H7 (cell line): ENCODE data around the gene AGAP4. TPM values are rescaled to one million over a fixed set of nuclear protein-coding genes. Genes with fewer than 3 reads are reported as not detected.
"Not testable (repeated sequence)": the region's sequence is repeated elsewhere in the genome, so short reads cannot be mapped to it uniquely, and the experiment has no call there.

ENCODE experiments used
- DNase-seq: peaks from one replicate; pipeline ENCODE4 v3.0.0; 2012
- H3K27me3 ChIP-seq: 2 replicates; pipeline ENCODE4 v1.6.0; 2011; ENCODE audit warnings: mild to moderate bottlenecking, low read length; ENCODE audit not compliant: control insufficient read depth, insufficient read depth
- H3K36me3 ChIP-seq: replicated peaks from 2 replicates; pipeline ENCODE4 v1.5.1; 2011; ENCODE audit warnings: low read length; ENCODE audit not compliant: control insufficient read depth, insufficient read depth
- H3K4me3 ChIP-seq: 2 replicates; pipeline ENCODE4 v1.5.1; 2011; ENCODE audit warnings: low read depth, mild to moderate bottlenecking, control low read depth, low read length, moderate library complexity; ENCODE audit not compliant: insufficient read depth
- total RNA-seq: library from RNA; depleted of rRNA; stranded (reverse); fragments of >200 nt; shearing (Covaris generic); gene quantifications from 2 replicates; pipeline ENCODE4 v1.2.3, GENCODE V29; 2014; rRNA removed

The AGAP4 gene
- total RNA-seq, result 7.5 and 16.7 TPM in 2 replicates

- not testable (repeated sequence) for H3K36me3 ChIP-seq, DNase-seq, H3K4me3 ChIP-seq, H3K27me3 ChIP-seq
Measured at GRCh38 chr10:45847400-45847799, at the start of gene AGAP4. Gene AGAP4, minus strand, starts transcription at chr10:45847500. Its CDS starts 153 bp downstream, at chr10:45847347.

DNA sequence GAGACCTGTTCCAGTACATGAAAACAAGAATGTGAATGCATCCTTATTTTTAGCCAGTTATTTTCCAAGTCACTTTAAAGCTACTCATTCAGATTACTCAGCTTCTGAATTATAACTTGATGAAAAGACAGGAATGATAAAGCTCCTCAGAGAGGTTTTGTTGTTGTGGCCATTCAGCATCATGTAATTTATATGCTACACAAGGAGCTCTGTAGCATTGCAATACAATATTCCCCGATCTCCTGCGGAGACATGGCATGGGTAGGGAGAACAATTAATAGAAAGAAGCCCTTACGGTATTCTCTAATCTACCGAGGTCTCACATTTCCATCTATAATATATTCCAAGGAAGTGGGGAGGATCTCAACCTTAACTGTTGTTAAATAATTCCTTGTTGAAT lies 43.4 kb upstream of the AGAP4 start:
- not testable (repeated sequence) for DNase-seq, H3K36me3 ChIP-seq, H3K4me3 ChIP-seq, H3K27me3 ChIP-seq

- not testable (repeated sequence) for DNase-seq, H3K27me3 ChIP-seq, H3K36me3 ChIP-seq, H3K4me3 ChIP-seq
Measured at GRCh38 chr10:45889539-45890230, 42.4 kb upstream of the AGAP4 start.

GRCh38 chr10:45882880-45883279 lies 35.6 kb upstream of the AGAP4 start:
- not testable (repeated sequence) for DNase-seq, H3K4me3 ChIP-seq, H3K36me3 ChIP-seq, H3K27me3 ChIP-seq

GRCh38 chr10:45865404-45865803 lies 18.1 kb upstream of the AGAP4 start:
- not testable (repeated sequence) for DNase-seq, H3K27me3 ChIP-seq, H3K36me3 ChIP-seq, H3K4me3 ChIP-seq

DNA sequence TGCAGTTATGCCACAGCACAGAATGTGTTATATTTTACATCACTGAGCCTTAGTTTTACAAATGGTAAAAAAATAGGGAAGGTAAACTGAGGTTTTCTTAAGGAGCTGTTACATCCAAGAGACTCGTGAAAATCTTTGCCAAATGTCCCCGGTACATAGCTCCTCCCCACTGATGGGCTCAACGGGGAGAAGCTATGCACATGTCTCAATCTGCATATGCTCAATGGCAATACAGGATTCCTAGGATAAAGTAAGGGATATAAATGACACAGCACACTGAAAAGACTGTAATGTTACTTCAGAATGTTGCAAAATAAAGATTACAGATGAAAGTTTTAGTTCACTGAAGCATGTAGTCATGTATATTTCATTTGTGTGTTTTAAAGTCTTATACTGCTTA lies 17.0 kb upstream of the AGAP4 start:
- not testable (repeated sequence) for H3K4me3 ChIP-seq

GRCh38 chr10:45863632-45864031 lies 16.3 kb upstream of the AGAP4 start:
- not testable (repeated sequence) for H3K27me3 ChIP-seq, H3K36me3 ChIP-seq, H3K4me3 ChIP-seq, DNase-seq

More for the DNA sequence above, 17.0 kb upstream of the AGAP4 start:
- H3K27me3 ChIP-seq, H3K36me3 ChIP-seq, DNase-seq: not testable (repeated sequence)

GRCh38 chr10:45857931-45858330 lies 10.6 kb upstream of the AGAP4 start:
- not testable (repeated sequence) for DNase-seq, H3K4me3 ChIP-seq

DNA sequence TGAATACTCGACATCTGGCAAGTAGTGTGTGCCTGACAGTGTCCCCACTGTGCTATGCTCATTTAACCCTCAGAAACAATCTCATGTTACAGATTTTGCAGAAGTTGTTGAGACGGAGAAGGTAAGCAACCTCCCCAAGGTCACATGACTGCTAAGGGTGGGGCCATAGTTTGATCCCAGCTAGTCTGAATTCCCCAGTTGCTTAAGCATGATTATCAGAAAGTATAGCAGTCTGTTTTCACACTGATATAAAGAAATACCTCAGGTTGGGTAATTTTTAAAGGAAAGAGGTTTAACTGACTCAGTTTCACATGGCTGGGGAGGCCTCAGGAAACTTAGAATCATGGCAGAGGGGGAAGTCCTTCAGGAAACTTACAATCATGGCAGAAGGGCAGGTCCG lies 1.2 kb upstream of the AGAP4 start:
- not testable (repeated sequence) for H3K4me3 ChIP-seq, H3K36me3 ChIP-seq, DNase-seq, H3K27me3 ChIP-seq

More at GRCh38 chr10:45857931-45858330, 10.6 kb upstream of the AGAP4 start:
- H3K27me3 ChIP-seq, H3K36me3 ChIP-seq: not testable (repeated sequence)

DNA sequence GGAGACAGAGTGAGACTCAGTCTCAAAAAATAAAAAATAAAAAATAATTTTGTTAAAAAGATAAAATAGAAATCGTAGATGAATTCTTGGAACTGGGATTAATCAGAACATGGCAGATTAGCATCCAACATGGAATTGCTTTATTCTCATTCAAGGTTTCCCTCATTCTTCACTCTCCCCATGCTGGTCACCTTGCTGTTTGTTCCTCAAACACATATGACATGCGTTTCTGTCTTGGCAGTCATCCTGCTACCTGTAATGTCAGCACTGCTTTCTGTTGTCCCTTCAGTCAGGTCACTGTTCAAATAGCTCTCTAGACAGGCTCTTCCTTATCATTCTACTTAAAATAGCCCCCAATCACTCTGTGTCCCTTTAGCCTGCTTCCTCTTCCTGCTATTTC lies 24.4 kb downstream of the AGAP4 start:
- H3K4me3 ChIP-seq, H3K36me3 ChIP-seq, DNase-seq, H3K27me3 ChIP-seq: not testable (repeated sequence)

DNA sequence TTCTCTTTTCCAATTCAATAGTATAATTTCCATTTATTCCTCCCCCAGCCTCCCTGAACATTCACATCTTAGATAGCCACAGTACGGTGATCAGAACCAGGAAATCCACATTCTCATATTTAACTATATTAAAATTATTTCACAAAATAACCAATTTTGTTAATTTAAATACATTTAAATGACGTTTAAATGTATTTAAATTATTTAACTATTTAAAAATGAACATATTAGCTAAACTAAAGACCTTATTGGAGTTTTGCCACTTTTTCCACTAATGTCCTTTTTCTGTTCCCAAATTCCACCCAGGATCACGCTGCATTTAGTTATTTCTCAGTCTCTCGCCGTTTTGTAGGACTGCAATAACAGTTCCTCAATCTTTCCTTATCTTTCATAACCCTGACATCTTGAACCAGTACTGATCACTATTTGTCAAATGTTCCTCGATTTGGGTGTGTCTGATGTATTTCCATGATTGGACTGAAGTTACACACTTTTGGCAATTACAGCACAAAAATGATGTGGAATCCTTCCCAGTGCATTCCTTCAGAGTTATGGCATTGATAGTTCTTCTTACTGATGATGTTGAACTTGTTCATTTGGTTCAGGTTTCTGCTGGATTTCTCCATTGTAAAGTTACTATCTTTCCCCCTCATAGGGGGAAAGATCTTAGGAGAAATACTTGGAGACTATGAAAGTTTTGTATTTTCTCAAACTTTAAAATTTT lies 27.0 kb downstream of the AGAP4 start:
- H3K36me3 ChIP-seq, DNase-seq, H3K4me3 ChIP-seq, H3K27me3 ChIP-seq: not testable (repeated sequence)

DNA sequence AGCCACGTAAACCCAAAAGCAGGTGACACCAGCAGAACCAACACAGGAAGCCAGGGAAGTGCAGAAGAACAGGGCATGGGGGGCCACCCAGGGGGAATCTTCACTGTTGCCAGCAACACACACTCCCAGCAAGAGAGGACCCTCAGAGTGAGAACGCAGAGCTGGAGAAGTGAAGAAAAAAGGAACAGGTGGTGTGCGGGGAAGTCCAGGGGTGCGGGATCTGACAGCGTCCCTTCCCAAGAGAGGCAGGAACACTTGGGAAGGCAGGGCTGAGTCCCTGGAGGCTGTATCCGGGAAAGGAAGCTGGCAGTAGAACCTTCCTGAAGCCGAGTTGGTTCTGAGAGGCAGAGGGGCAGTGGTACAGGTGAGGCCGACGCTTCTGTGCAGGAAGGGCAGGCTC lies 27.7 kb downstream of the AGAP4 start:
- Histone ChIP-seq H3K4me3 (no peak overlapping the region), H3K36me3 (no peaks in the 10 kb centered on the region), H3K27me3 (no peaks in the 10 kb centered on the region)
- DNase-seq, result no peak

- H3K36me3 ChIP-seq, result no peaks in the 10 kb centered on the region
- DNase-seq, result no peak
- H3K27me3 ChIP-seq, result no peaks in the 10 kb centered on the region
- no peak overlapping the region for H3K4me3 ChIP-seq
Measured at GRCh38 chr10:45817912-45818311, 29.4 kb downstream of the AGAP4 start.

GRCh38 chr10:45817130-45817859 lies 30.0 kb downstream of the AGAP4 start:
- Histone ChIP-seq H3K4me3 (no peak overlapping the region), H3K27me3 (no peaks in the 10 kb centered on the region), H3K36me3 (no peaks in the 10 kb centered on the region)
- no peak for DNase-seq

DNA sequence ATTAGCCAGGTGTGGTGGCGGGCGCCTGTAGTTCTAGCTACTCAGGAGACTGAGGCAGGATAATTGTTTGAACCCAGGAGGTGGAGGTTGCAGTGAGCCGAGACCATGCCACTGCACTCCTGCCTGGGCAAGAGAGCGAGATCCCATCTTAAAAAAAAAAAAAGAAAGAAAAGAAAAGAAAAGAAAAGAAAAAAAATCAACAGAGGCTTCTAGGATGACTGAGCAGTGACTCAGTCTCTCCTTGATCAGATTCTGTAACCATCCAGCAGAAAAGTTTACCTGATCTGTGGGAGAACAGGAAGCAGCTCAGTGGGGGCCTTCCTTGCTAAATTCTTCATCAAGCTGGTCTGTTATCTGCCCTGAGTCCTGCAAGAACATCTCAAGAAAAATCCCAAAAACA lies 33.2 kb downstream of the AGAP4 start:
- DNase-seq, result not testable (repeated sequence)

More for the DNA sequence above, 33.2 kb downstream of the AGAP4 start:
- not testable (repeated sequence) for H3K27me3 ChIP-seq, H3K4me3 ChIP-seq, H3K36me3 ChIP-seq
